Measurements from ENCODE around the gene TGFB3.
A peak's percentile ranks its signal among the peaks of the same experiment; 100 is the strongest.

The TGFB3 gene

DNA sequence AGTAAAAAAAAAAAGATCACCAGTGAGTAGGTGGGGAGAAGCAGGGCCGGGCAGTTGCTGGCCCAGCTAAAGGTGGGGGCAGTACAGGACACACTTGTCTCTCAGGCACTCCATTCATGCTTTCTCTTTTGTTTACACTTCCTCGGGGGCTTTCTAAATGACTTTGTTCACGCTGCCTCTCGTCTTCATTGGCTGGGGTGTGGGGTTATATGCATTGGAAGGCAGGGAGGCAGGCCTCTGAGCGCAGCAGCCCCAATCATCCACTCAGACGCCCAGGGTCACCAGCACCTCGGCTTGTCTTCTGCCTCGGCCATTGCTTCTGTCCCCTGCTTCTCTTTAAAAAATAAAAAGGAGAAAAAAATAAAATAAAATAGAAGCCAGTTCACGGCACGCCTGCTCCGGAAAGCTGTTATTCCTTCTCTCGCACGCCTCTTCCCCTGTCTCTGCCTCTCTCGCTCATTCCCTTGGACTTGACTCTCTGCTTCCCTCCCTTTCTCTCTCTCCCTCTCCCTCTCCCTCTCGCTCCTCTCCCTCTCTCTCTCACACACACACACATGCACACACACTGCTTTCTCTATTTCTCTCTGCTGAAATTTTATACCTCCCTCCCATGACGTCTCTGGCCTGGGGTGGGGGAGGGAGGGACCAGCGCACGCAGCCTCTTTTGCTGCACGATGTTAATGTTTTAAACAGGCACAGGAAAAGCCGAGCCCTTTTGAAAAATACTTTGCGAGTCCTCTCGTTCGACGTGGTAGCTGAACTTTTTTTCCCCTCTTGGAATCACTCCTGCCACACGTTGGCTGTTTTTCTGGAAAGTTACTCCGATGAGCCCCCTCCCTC lies at the start of gene TGFB3:
TSS of gene TGFB3 (minus strand) at position 570 of the 840 bp plus-strand sequence. CDS start 1,102 bp downstream, outside the sequence.
- TF ChIP-seq, protein P1, sequence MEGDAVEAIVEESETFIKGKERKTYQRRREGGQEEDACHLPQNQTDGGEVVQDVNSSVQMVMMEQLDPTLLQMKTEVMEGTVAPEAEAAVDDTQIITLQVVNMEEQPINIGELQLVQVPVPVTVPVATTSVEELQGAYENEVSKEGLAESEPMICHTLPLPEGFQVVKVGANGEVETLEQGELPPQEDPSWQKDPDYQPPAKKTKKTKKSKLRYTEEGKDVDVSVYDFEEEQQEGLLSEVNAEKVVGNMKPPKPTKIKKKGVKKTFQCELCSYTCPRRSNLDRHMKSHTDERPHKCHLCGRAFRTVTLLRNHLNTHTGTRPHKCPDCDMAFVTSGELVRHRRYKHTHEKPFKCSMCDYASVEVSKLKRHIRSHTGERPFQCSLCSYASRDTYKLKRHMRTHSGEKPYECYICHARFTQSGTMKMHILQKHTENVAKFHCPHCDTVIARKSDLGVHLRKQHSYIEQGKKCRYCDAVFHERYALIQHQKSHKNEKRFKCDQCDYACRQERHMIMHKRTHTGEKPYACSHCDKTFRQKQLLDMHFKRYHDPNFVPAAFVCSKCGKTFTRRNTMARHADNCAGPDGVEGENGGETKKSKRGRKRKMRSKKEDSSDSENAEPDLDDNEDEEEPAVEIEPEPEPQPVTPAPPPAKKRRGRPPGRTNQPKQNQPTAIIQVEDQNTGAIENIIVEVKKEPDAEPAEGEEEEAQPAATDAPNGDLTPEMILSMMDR (IDR thresholded peaks at IDR 0.05; ENCODE audit: low read depth, low read length) = no peak
- DNase-seq (ENCODE audit: extremely low read depth, low read depth) = peak; percentile 92

DNA sequence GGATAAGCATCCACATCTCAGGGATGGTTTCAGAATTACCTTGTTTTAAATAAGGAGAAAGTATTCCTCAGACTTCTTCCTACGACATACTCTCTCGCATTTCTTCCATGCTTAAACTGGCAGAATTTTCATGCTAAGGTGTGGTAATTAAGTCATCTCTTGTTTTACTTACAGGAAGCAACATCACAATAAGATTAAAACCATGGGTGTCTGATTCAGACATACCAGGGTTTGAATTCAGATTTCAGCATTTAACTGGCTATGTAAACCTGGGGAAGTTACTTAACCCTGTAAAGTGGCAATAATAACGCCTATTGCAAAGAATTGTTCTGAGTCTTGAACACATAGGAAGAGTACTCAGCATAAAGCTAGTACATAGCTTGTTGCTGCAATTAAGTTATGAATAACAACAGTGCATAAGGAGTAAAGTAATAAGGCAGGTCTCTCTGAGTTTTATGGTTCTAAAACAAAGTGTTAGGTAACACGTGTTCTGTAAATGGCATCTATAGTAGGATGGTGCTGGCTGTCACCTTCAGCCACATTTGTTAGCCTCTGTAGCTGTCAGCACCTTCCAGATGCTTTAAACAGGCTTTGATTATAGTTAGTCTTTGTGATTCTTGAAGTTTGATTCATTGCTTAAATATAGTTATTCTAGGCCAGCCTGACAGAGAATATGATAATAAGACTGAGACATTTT lies 42.6 kb upstream of the TGFB3 start:
- DNase-seq (ENCODE audit: extremely low read depth, low read depth) = no peak

DNA sequence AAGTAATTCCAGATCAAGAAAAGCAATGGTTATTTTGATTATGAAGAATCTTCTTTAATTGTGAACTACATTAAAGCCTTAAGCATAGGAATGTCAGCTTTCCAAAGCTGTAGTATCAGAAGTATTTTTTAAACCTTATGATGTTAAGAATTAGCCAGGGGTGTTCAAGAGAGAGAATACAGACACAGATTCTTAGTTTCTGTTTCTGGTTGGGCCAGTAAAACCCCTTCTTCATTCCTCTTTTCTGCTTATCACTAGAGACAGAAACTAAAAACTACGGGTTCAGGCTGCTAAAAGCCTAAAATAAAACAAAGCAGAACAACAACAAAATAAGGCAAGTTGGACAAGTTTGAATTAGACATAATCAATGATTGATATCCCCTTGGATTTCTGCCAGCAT lies 42.0 kb upstream of the TGFB3 start:
- TF ChIP-seq, protein P1 (IDR thresholded peaks at IDR 0.05; ENCODE audit: low read depth, low read length) = no peak
- no peak for DNase-seq (ENCODE audit: extremely low read depth, low read depth)

More for the DNA sequence above, 42.6 kb upstream of the TGFB3 start:
- TF ChIP-seq, protein P1 (IDR thresholded peaks at IDR 0.05; ENCODE audit: low read depth, low read length) = no peak

DNA sequence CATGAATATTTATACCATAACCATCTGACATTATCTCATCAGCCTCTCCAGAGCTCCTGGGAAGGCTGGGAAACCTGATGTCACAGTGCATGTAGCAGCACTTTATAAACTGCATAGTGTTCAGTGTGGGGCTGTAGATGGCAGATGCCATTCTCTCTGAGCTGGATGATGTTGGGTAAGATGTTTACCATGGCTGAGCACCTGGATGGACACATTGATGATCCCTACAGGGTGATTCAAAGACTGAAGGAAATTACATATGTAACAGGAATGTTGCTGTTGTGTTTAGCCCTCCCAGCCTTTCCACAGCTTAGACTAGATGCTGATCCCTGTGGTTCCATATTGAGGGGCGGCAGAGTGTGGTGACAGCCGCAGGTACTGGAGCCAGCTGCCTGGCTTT lies 41.2 kb upstream of the TGFB3 start:
- TF ChIP-seq, protein P1 (IDR thresholded peaks at IDR 0.05; ENCODE audit: low read depth, low read length) = no peak
- DNase-seq (ENCODE audit: extremely low read depth, low read depth) = no peak

DNA sequence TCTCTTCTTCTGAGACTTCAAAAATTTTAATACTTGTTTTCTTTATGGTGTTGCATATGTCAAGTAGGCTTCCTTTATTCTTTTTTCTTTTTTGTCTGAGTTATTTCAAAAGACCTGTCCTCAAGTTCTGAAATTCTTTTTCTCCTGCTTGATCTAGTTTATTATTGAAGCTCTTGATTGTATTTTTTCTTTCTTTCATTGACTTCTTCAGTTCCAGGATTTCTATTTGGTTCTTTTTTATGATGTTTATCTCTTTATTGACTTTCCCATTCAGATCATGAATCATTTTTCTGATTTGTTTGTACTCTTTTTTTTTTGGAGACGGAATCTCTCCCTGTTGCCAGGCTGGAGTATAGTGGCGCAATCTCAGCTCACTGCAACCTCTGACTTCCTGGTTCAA lies 37.9 kb upstream of the TGFB3 start:
- no peak for DNase-seq (ENCODE audit: extremely low read depth, low read depth)
- TF ChIP-seq, protein P1 (IDR thresholded peaks at IDR 0.05; ENCODE audit: low read depth, low read length) = no peak

DNA sequence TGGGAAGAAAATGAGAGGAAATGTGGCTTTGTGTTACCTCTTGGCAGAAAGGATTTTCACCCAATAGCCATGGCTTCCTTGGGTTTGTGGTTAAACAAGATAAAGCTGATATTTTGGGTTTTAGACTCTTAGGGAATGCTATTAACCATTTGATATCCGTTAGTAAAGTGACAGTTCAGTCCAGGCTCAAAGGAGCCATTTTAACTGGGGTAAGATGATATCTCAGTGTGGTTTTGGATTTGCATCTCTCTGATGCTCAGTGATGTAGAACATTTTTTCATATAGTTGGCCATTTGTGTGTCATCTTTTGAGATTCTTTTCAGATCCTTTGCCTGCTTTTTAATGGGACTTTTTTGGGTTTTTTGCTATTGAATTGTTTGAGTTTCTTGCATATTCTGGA lies 33.9 kb upstream of the TGFB3 start:
- TF ChIP-seq, protein P1 (IDR thresholded peaks at IDR 0.05; ENCODE audit: low read depth, low read length) = no peak
- DNase-seq (ENCODE audit: extremely low read depth, low read depth) = no peak

DNA sequence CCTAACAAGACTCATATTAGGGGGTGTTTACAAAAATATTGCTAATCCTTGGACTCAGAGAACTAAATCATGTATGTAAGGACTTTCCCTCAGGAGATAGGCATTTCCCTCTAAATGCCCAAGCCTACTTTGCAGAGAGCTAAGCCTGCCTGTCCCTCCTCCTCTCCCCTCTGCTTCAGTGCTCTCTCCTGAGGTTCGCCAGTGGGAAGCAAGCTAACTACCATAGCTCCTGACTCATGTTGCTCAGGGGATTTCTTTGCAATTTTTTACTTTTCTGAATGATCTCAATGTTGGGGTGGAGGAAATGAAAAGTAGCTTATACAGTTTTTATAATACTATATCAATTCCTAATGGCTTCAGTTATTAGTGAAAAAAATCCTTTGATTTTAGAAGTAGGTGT lies 33.4 kb upstream of the TGFB3 start:
- TF ChIP-seq, protein P1 (IDR thresholded peaks at IDR 0.05; ENCODE audit: low read depth, low read length) = no peak

More for the DNA sequence above, 33.4 kb upstream of the TGFB3 start:
- no peak for DNase-seq (ENCODE audit: extremely low read depth, low read depth)

Data from AG09319 (cell line).